Natural killer cell (primary cell): ENCODE data around the gene IFRD2. TPM values are rescaled to one million over a fixed set of nuclear protein-coding genes. Genes with fewer than 3 reads are reported as not detected.

Source experiments
- ATAC-seq, 3 donors: fragments of 150-1000 bp in 2 of 3; fragments of 200-7000 bp in 1 of 3; cut with Tn5 transposase; 1 replicate in 1 of 3; 2 replicates in 2 of 3; pipeline ENCODE4 v1.10.0; 2021; ENCODE audit warnings: mild to moderate bottlenecking in 2 of 3, moderate library complexity in 2 of 3
- DNase-seq, 2 donors: peaks; one replicate each; pipeline versions ENCODE4 v3.0.0 to v3.0.0-alpha.2; 2013 to 2021; ENCODE audit warnings: mixed read lengths in 1 of 2
- H3K27ac ChIP-seq: one replicate; pipeline ENCODE4 v1.5.1; 2013; ENCODE audit warnings: mild to moderate bottlenecking, low read length
- H3K27me3 ChIP-seq: one replicate; pipeline ENCODE4 v1.6.1; 2013; ENCODE audit warnings: low read length; ENCODE audit not compliant: control insufficient read depth, insufficient read depth
- H3K36me3 ChIP-seq: one replicate; pipeline ENCODE4 v1.6.1; 2013; ENCODE audit warnings: low read length; ENCODE audit not compliant: control insufficient read depth, insufficient read depth
- H3K4me1 ChIP-seq: one replicate; pipeline ENCODE4 v1.6.1; 2013; ENCODE audit warnings: low read length; ENCODE audit not compliant: control insufficient read depth, insufficient read depth
- H3K4me3 ChIP-seq: one replicate; pipeline ENCODE4 v1.5.1; 2013; ENCODE audit warnings: low read length
- H3K9me3 ChIP-seq: one replicate; pipeline ENCODE4 v1.6.1; 2013; ENCODE audit warnings: low read length; ENCODE audit not compliant: control insufficient read depth, insufficient read depth
- H3K27ac Mint-ChIP-seq, 2 donors: one replicate each; pipeline ENCODE4 v1.8.0; 2022; ENCODE audit warnings: mild to moderate bottlenecking in 2 of 2, mixed read lengths in 2 of 2, moderate library complexity in 1 of 2
- H3K27me3 Mint-ChIP-seq, 2 donors: one replicate each; pipeline ENCODE4 v1.8.0; 2022; ENCODE audit warnings: low read depth in 2 of 2, mixed read lengths in 2 of 2
- H3K36me3 Mint-ChIP-seq: one replicate; pipeline ENCODE4 v1.8.0; 2022; ENCODE audit warnings: mixed read lengths
- H3K4me1 Mint-ChIP-seq, 2 donors: one replicate each; pipeline ENCODE4 v1.8.0; 2022; ENCODE audit warnings: mixed read lengths in 2 of 2
- H3K4me3 Mint-ChIP-seq: one replicate; pipeline ENCODE4 v1.8.0; 2022; ENCODE audit warnings: mild to moderate bottlenecking, moderate library complexity, mixed read lengths
- H3K9me3 Mint-ChIP-seq, 2 donors: one replicate each; pipeline ENCODE4 v1.8.0; 2022; ENCODE audit warnings: mixed read lengths in 2 of 2
- WGBS: methylation state at CpG from one replicate; pipeline ENCODE4 v1.1.7; 2013; ENCODE audit warnings: missing lambda C conversion rate; ENCODE audit not compliant: insufficient coverage; 5-methylcytosine and 5-hydroxymethylcytosine counted together
- intact Hi-C: fragments of 100-400 bp; cut with micrococcal nuclease; formaldehyde crosslinking; loops from one replicate; pipeline ENCODE4 v1.14.2; 2022
- total RNA-seq, 4 donors: library from RNA; stranded (reverse); fragments of 120-200 nt in 1 of 4; gene quantifications; one replicate each; pipeline versions ENCODE4 v1.2.3 to v1.2.4, GENCODE V29; 2013 to 2022
- TF ChIP-seq, protein P1 (sequence below): fragments of 200-600 bp; IDR thresholded peaks from one replicate; pipeline ENCODE4 v1.8.0; 2022; ENCODE audit warnings: antibody characterized with exemption

Gene IFRD2
- total RNA-seq, 3 donors from 2014 or later (not counting 1 experiment from before 2014, with no cell fraction given): 27.8 to 39.1 (median 32.1) TPM

DNA sequence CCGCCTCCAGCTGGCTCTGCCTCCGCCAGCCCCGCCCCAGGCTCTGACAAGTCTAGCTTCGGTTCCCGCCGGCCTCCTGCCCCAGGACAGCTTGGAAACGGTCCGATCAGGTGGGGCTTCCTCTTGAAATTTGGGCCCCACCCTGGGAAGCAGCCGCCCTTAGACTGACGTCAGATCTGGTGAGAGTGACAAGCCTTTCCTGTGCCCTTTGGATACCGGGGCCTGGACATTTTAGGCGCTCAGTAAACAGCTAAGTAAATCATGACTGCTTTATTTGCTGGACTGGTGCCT is 7.4 kb upstream of the IFRD2 start:
- 2% methylated on average over 12 of the region's 12 CpGs for WGBS
- Histone ChIP-seq H3K36me3 (peaks cover 2% of the 10 kb centered on the region), H3K9me3 (no peaks in the 10 kb centered on the region), H3K4me3 (peak overlapping the region; percentile 36), H3K4me1 (peaks cover 27% of the 10 kb centered on the region), H3K27ac (peak overlapping the region; percentile 96), H3K27me3 (no peaks in the 10 kb centered on the region)
- Mint-ChIP-seq H3K4me3 (peak overlapping the region; percentile 97), H3K27me3 (no peaks in the 10 kb centered on the region), H3K36me3 (no peaks in the 10 kb centered on the region), H3K27ac (peak overlapping the region; percentile 95 to 97), H3K4me1 (peaks cover 18 to 33% of the 10 kb centered on the region in 2 donors), H3K9me3 (no peaks in the 10 kb centered on the region)
- intact Hi-C loops: loop anchor here (1.0 to 5.0 kb wide), 3 partner anchors 38 to 61 kb away; partner anchors contain the start of gene TMEM115
- TF ChIP-seq, protein P1, sequence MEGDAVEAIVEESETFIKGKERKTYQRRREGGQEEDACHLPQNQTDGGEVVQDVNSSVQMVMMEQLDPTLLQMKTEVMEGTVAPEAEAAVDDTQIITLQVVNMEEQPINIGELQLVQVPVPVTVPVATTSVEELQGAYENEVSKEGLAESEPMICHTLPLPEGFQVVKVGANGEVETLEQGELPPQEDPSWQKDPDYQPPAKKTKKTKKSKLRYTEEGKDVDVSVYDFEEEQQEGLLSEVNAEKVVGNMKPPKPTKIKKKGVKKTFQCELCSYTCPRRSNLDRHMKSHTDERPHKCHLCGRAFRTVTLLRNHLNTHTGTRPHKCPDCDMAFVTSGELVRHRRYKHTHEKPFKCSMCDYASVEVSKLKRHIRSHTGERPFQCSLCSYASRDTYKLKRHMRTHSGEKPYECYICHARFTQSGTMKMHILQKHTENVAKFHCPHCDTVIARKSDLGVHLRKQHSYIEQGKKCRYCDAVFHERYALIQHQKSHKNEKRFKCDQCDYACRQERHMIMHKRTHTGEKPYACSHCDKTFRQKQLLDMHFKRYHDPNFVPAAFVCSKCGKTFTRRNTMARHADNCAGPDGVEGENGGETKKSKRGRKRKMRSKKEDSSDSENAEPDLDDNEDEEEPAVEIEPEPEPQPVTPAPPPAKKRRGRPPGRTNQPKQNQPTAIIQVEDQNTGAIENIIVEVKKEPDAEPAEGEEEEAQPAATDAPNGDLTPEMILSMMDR: no peak
- DNase-seq (no peak), ATAC-seq (no peak)

DNA sequence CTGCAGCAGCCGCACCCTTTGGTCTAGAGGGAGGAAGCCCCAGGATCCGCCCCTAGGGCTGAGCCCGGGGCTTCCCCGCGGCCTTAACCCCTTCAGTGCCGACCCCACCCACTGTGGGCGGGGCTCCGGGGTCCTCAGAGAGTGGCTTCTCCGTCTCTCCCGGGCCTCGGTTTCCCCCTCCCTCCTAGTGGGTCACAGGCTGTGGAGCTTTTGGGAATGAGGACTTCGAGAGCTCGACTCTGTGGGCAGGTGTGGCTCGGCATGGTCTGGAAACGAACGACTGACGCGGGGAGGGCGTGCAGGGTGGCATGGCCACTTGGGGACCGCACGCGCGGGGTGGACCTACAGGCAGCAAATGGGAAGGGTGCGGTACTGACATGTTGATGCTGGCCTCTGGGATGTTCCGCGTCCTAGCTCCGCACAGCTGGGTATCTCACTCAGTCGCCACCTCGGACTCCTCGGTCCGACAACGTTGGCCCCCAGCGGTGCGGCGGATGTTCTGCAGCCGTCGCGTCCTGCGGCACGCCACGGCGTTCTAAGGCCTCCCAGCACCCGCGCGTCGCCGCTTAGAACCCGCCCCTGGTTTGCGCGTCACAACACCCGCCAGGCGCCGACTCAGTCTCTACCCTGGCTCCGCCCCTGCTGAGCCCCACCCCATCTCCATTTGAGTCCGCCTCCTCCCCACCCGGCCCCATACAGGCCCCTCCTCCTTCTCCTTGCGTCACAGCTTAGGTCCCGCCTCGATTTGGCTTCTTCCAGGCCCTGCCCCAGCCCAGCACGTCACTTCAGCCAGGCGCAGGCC is 6.8 kb upstream of the IFRD2 start, which contains the start of the genes HYAL3 and NAA80:
TSS of gene HYAL3 (minus strand) at position 570 of the 802 bp plus-strand sequence. CDS start 3,803 bp downstream, outside the sequence.
TSS of gene NAA80 (minus strand) at position 570 of the 802 bp plus-strand sequence. CDS start 1,942 bp downstream, outside the sequence.
- H3K9me3 Mint-ChIP-seq: no peaks in the 10 kb centered on the region
- peak within 1 kb of the TSS; percentile 96 for H3K27ac ChIP-seq
- peak; percentile 90 to 97 (median 91) for ATAC-seq

DNA sequence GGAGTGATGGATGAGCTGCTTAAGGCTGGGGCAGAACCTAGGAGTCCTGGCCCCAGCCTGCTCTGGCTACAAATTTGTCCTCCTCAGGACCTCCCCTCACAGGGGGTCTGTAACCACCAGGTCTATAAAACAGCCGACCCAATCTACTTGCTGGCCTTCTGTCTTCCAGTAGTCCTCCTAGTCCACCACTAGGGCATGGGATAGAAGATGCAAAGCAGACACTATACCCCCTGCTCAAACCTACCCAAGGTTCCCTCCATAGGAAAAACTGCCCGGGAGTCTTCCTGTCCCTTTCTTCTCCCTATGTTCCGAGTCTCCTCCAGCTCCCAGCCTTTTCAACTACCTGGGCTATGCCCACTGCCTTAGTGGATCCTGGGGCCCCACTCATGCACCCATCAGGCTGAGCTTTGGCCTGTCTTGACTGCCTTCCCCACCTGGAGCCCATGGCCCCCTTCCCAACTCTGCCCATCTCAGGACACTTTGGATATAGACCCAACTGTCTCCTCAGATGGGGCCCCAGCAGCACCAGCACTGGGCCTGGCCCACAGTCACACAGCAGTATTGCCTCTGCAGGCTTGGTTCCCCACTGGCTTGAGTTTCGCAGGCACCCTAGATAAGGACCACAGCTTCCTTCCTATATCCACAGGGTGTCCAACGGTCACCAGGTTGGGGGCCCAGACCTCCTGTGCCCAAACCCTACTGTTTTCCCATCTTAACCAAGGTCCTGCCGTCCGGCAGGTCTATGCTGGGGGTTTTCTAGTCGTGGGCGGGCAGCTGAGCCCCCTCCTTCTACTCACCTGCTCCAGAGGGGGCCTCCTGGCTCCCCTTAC is 5.9 kb upstream of the IFRD2 start:
- no peaks in the 10 kb centered on the region for H3K27me3 Mint-ChIP-seq
- DNase-seq (peak in 1 of 2 donors; percentile 42), ATAC-seq (no peak)
- H3K36me3 Mint-ChIP-seq: no peaks in the 10 kb centered on the region
- peaks cover 27% of the 10 kb centered on the region for H3K4me1 ChIP-seq
- H3K4me3 Mint-ChIP-seq: peak overlapping the region; percentile 49
- peak overlapping the region; percentile 96 for H3K27ac ChIP-seq
- H3K27me3 ChIP-seq: no peaks in the 10 kb centered on the region
- intact Hi-C loops: loop anchor here (5.0 kb wide), 1 partner anchor 39 kb away; no protein-coding TSS in a partner anchor
- WGBS: 31% methylated on average over 9 of the region's 9 CpGs
- no peaks in the 10 kb centered on the region for H3K9me3 Mint-ChIP-seq
- peak overlapping the region; percentile 95 to 97 for H3K27ac Mint-ChIP-seq
- H3K4me3 ChIP-seq: peak overlapping the region; percentile 99
- H3K36me3 ChIP-seq: peaks cover 2% of the 10 kb centered on the region
- H3K4me1 Mint-ChIP-seq: peaks cover 18 to 33% of the 10 kb centered on the region in 2 donors
- H3K9me3 ChIP-seq: no peaks in the 10 kb centered on the region
- TF ChIP-seq, protein P1: no peak

More for the DNA sequence above, 6.8 kb upstream of the IFRD2 start, which contains the start of the genes HYAL3 and NAA80:
- WGBS: under 1% methylated on average over 61 of the region's 61 CpGs
- peaks cover 27% of the 10 kb centered on the region for H3K4me1 ChIP-seq
- Mint-ChIP-seq H3K36me3 (no peaks in the 10 kb centered on the region), H3K4me3 (peak within 1 kb of the TSS; percentile 97), H3K27ac (peak within 1 kb of the TSS; percentile 95 to 97), H3K27me3 (no peaks in the 10 kb centered on the region), H3K4me1 (peaks cover 18 to 33% of the 10 kb centered on the region in 2 donors)
- no peaks in the 10 kb centered on the region for H3K27me3 ChIP-seq
- H3K36me3 ChIP-seq: peaks cover 2% of the 10 kb centered on the region
- intact Hi-C loops: loop anchor here (1.0 to 5.0 kb wide), 3 partner anchors 38 to 61 kb away; partner anchors contain the start of gene TMEM115
- no peaks in the 10 kb centered on the region for H3K9me3 ChIP-seq
- H3K4me3 ChIP-seq: peak within 1 kb of the TSS; percentile 99
- TF ChIP-seq, protein P1: peak; percentile 45
- DNase-seq: peak; percentile 99 to 100
